Fibroblast of peridontal ligament (primary cell): ENCODE measurements around the gene TMEM132C.
"Not testable (repeated sequence)": the region's sequence is repeated elsewhere in the genome, so short reads cannot be mapped to it uniquely, and the experiment has no call there.

ENCODE experiments used
- DNase-seq: peaks from one replicate; pipeline ENCODE4 v3.0.0-alpha.2; 2010; ENCODE audit errors: extremely low read depth

TMEM132C gene

GRCh38 chr12:128554546-128555304, 287.8 kb downstream of the TMEM132C start:
- DNase-seq: no peak

- no peak for DNase-seq
Measured at GRCh38 chr12:128557231-128557630, 290.3 kb downstream of the TMEM132C start.

- no peak for DNase-seq
Measured at GRCh38 chr12:128564956-128565355, 298.0 kb downstream of the TMEM132C start.

GRCh38 chr12:128567730-128568129, 300.8 kb downstream of the TMEM132C start:
- DNase-seq: no peak

GRCh38 chr12:128570191-128571065, 303.5 kb downstream of the TMEM132C start:
- DNase-seq: no peak

GRCh38 chr12:128571906-128572810, 305.2 kb downstream of the TMEM132C start:
- DNase-seq: no peak

GRCh38 chr12:128573907-128574306, 306.9 kb downstream of the TMEM132C start:
- DNase-seq: no peak

- DNase-seq: no peak
Measured at GRCh38 chr12:128578045-128578444, 311.1 kb downstream of the TMEM132C start.

- DNase-seq: no peak
Measured at GRCh38 chr12:128581321-128581761, 314.4 kb downstream of the TMEM132C start.

GRCh38 chr12:128583453-128583852, 316.5 kb downstream of the TMEM132C start:
- DNase-seq: no peak

- DNase-seq: no peak
Measured at GRCh38 chr12:128586451-128587029, 319.6 kb downstream of the TMEM132C start.

GRCh38 chr12:128587918-128588317, 320.9 kb downstream of the TMEM132C start:
- DNase-seq: no peak

GRCh38 chr12:128592220-128592744, 325.3 kb downstream of the TMEM132C start:
- DNase-seq: no peak

- DNase-seq: no peak
Measured at GRCh38 chr12:128594521-128594920, 327.6 kb downstream of the TMEM132C start.

GRCh38 chr12:128595609-128596008, 328.6 kb downstream of the TMEM132C start:
- no peak for DNase-seq

GRCh38 chr12:128600886-128601285, 333.9 kb downstream of the TMEM132C start:
- DNase-seq: no peak

GRCh38 chr12:128603573-128604115, 336.7 kb downstream of the TMEM132C start:
- no peak for DNase-seq

GRCh38 chr12:128604219-128604618, 337.2 kb downstream of the TMEM132C start:
- not testable (repeated sequence) for DNase-seq

GRCh38 chr12:128606051-128606450, 339.1 kb downstream of the TMEM132C start:
- DNase-seq: no peak

GRCh38 chr12:128606538-128606937, 339.6 kb downstream of the TMEM132C start:
- DNase-seq: no peak

GRCh38 chr12:128606970-128607369, 340.0 kb downstream of the TMEM132C start:
- no peak for DNase-seq
